MM.1S (cell line): Measurements from ENCODE around the gene NR6A1.

Source experiments
- DNase-seq: peaks from one replicate; pipeline ENCODE4 v3.0.0-alpha.2; 2015
- H2AFZ ChIP-seq: fragments of 300-600 bp; sonication (generic); 2 replicates; pipeline ENCODE4 v1.6.0; 2016; ENCODE audit warnings: antibody characterized with exemption, low read length
- H3F3A ChIP-seq: fragments of 300-600 bp; sonication (generic); 2 replicates; pipeline ENCODE4 v1.6.1; 2016; ENCODE audit warnings: mild to moderate bottlenecking, antibody characterized with exemption, low read length, moderate library complexity, mixed read lengths; ENCODE audit not compliant: insufficient read depth
- H3K27ac ChIP-seq: fragments of 300-600 bp; sonication (generic); 2 replicates; pipeline ENCODE4 v1.5.1; 2016; ENCODE audit warnings: mild to moderate bottlenecking, low read length
- H3K27me3 ChIP-seq: fragments of 300-600 bp; sonication (generic); replicated peaks from 2 replicates; pipeline ENCODE4 v1.6.0; 2016; ENCODE audit warnings: low read length; ENCODE audit not compliant: insufficient read depth
- H3K36me3 ChIP-seq: fragments of 300-600 bp; sonication (generic); replicated peaks from 2 replicates; pipeline ENCODE4 v1.6.1; 2016; ENCODE audit warnings: mild to moderate bottlenecking, low read length, mixed read lengths; ENCODE audit not compliant: insufficient read depth
- H3K4me1 ChIP-seq: fragments of 300-600 bp; sonication (generic); 2 replicates; pipeline ENCODE4 v1.6.1; 2016; ENCODE audit warnings: low read length, mixed read lengths
- H3K4me2 ChIP-seq: fragments of 300-600 bp; sonication (generic); 2 replicates; pipeline ENCODE4 v1.6.0; 2016; ENCODE audit warnings: low read depth, low read length
- H3K4me3 ChIP-seq: fragments of 300-600 bp; sonication (generic); 2 replicates; pipeline ENCODE4 v1.5.1; 2016; ENCODE audit warnings: low read length, mixed read lengths
- H3K79me2 ChIP-seq: fragments of 300-600 bp; sonication (generic); 2 replicates; pipeline ENCODE4 v1.6.1; 2016; ENCODE audit warnings: mixed run types, low read length, mixed read lengths
- H3K9ac ChIP-seq: fragments of 300-600 bp; sonication (generic); 2 replicates; pipeline ENCODE4 v1.6.1; 2016; ENCODE audit warnings: low read length, mixed read lengths
- H3K9me2 ChIP-seq: fragments of 300-600 bp; sonication (generic); replicated peaks from 2 replicates; pipeline ENCODE4 v1.6.1; 2016; ENCODE audit warnings: mild to moderate bottlenecking, low read length, mixed read lengths; ENCODE audit not compliant: insufficient read depth
- H3K9me3 ChIP-seq: fragments of 300-600 bp; sonication (generic); replicated peaks from 2 replicates; pipeline ENCODE4 v1.6.1; 2016; ENCODE audit warnings: mild to moderate bottlenecking, low read length, mixed read lengths; ENCODE audit not compliant: insufficient read depth
- H4K20me1 ChIP-seq: fragments of 300-600 bp; sonication (generic); 2 replicates; pipeline ENCODE4 v1.6.1; 2016; ENCODE audit warnings: mild to moderate bottlenecking, low read length, moderate library complexity, mixed read lengths; ENCODE audit not compliant: insufficient read depth
- EZH2 ChIP-seq: fragments of 300-600 bp; sonication (generic); optimal IDR thresholded peaks from 2 replicates; pipeline ENCODE3; 2017; ENCODE audit warnings: low read depth, mild to moderate bottlenecking, antibody characterized with exemption, low read length, mixed read lengths
- EZH2phosphoT487 ChIP-seq: fragments of 300-600 bp; sonication (generic); IDR thresholded peaks from 2 replicates; pipeline ENCODE4 v1.6.1; 2018; ENCODE audit warnings: antibody characterized with exemption, low read length
- TF ChIP-seq, protein P1 (sequence below): fragments of 300-600 bp; sonication (generic); IDR thresholded peaks from 2 replicates; pipeline ENCODE4 v1.5.1; 2016; ENCODE audit warnings: antibody characterized with exemption, low read length, mixed read lengths

NR6A1 gene

DNA sequence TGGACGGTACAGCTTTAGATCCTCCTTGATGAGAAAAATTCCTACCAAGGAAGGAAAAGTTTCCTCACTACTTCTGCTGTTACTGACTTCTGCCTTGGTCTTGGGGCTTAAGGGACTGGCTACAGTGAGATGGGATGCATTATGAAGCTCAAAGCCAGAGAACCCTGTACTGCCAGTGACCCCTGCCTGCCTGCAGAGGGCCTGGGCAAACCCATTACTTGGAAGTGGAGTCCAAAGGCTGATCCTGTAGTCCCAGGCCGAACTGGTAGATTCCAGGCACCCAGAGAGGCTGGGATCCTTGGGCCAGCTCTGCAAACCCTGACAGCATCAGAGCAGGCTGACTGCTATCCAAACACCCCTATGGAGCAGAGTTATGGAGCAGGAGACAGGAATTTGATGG, 238.2 kb downstream of the NR6A1 start:
- no peak overlapping the region for H3K4me3 ChIP-seq
- H3K79me2 ChIP-seq, result no peaks in the 10 kb centered on the region
- TF ChIP-seq EZH2phosphoT487, result no peak
- H3K9me3 ChIP-seq, result no peaks in the 10 kb centered on the region
- no peak overlapping the region for H3K9ac ChIP-seq
- H3K27me3 ChIP-seq, result no peaks in the 10 kb centered on the region
- DNase-seq, result no peak
- no peaks in the 10 kb centered on the region for H3K36me3 ChIP-seq
- no peak overlapping the region for H3K27ac ChIP-seq
- H2AFZ ChIP-seq, result no peak overlapping the region
- no peaks in the 10 kb centered on the region for H3F3A ChIP-seq
- H3K4me1 ChIP-seq, result no peaks in the 10 kb centered on the region
- H4K20me1 ChIP-seq, result no peaks in the 10 kb centered on the region
- H3K4me2 ChIP-seq, result no peak overlapping the region
- H3K9me2 ChIP-seq, result no peaks in the 10 kb centered on the region

DNA sequence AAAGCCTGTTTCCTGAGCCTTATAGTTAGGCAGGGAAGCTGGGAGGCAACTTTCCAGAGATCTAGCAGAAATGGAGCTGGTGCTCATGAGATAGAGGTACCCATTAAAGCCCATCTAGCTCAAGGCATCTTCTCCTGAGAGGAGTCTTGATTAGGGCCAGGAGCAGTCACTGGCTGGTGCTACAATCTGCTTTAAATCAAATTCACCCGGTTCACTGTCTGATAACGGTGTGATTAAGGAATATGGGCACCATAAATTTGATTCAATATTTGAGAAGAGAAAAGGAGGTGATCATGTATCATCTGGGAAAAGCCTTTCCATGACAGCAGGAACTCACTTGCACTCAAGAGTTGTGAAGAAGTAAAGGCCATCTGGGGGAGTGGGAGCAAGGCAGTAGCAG, 240.0 kb downstream of the NR6A1 start:
- Histone ChIP-seq H3K9ac (no peak overlapping the region), H3F3A (no peaks in the 10 kb centered on the region), H3K4me3 (no peak overlapping the region), H3K4me2 (no peak overlapping the region), H2AFZ (no peak overlapping the region), H3K36me3 (no peaks in the 10 kb centered on the region), H3K27me3 (no peaks in the 10 kb centered on the region), H3K79me2 (no peaks in the 10 kb centered on the region), H3K9me3 (no peaks in the 10 kb centered on the region), H4K20me1 (no peaks in the 10 kb centered on the region), H3K9me2 (no peaks in the 10 kb centered on the region), H3K27ac (no peak overlapping the region), H3K4me1 (no peaks in the 10 kb centered on the region)
- no peak for DNase-seq
- TF ChIP-seq, protein P1, sequence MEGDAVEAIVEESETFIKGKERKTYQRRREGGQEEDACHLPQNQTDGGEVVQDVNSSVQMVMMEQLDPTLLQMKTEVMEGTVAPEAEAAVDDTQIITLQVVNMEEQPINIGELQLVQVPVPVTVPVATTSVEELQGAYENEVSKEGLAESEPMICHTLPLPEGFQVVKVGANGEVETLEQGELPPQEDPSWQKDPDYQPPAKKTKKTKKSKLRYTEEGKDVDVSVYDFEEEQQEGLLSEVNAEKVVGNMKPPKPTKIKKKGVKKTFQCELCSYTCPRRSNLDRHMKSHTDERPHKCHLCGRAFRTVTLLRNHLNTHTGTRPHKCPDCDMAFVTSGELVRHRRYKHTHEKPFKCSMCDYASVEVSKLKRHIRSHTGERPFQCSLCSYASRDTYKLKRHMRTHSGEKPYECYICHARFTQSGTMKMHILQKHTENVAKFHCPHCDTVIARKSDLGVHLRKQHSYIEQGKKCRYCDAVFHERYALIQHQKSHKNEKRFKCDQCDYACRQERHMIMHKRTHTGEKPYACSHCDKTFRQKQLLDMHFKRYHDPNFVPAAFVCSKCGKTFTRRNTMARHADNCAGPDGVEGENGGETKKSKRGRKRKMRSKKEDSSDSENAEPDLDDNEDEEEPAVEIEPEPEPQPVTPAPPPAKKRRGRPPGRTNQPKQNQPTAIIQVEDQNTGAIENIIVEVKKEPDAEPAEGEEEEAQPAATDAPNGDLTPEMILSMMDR, result no peak
- TF ChIP-seq EZH2, result no peak
- no peak for TF ChIP-seq EZH2phosphoT487

- Histone ChIP-seq H3F3A (no peaks in the 10 kb centered on the region), H3K4me1 (no peaks in the 10 kb centered on the region), H3K9ac (no peak overlapping the region), H3K27ac (no peak overlapping the region), H2AFZ (no peak overlapping the region), H3K9me3 (no peaks in the 10 kb centered on the region), H3K27me3 (no peaks in the 10 kb centered on the region), H3K9me2 (no peaks in the 10 kb centered on the region), H3K4me2 (no peak overlapping the region), H3K36me3 (no peaks in the 10 kb centered on the region), H4K20me1 (no peaks in the 10 kb centered on the region), H3K79me2 (no peaks in the 10 kb centered on the region), H3K4me3 (no peak overlapping the region)
- no peak for DNase-seq
- no peak for TF ChIP-seq EZH2
- TF ChIP-seq, protein P1, result no peak
- TF ChIP-seq EZH2phosphoT487, result no peak
Observed at GRCh38 chr9:124530246-124530645, 240.9 kb downstream of the NR6A1 start.

DNA sequence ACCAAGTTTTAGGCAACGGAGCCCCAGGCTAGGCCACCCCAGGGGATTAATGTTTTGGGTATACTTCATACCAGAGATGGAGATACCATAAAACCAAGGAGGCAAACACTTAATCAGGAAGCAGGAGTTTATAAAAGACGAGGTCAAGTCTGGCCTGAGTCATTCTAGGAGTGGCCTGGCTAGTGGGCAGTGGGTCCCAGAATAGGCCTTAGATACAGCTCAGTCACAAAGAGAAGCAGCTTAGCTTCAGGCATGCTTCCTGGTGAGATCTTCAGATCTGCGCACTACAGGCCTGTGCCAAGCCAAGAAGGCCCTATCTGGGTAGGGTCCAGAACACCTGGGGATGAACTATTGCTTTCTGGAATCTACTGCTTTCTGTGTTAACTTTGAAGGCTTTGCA, 243.3 kb downstream of the NR6A1 start:
- H3K79me2 ChIP-seq, result no peaks in the 10 kb centered on the region
- H3K9ac ChIP-seq, result no peak overlapping the region
- TF ChIP-seq EZH2 (no peak), EZH2phosphoT487 (no peak)
- TF ChIP-seq, protein P1, result no peak
- no peak overlapping the region for H3K4me2 ChIP-seq
- H3K27me3 ChIP-seq, result no peaks in the 10 kb centered on the region
- no peaks in the 10 kb centered on the region for H3K4me1 ChIP-seq
- H3K36me3 ChIP-seq, result no peaks in the 10 kb centered on the region
- H3K9me3 ChIP-seq, result no peaks in the 10 kb centered on the region
- no peaks in the 10 kb centered on the region for H3F3A ChIP-seq
- H3K27ac ChIP-seq, result no peak overlapping the region
- H2AFZ ChIP-seq, result no peak overlapping the region
- no peaks in the 10 kb centered on the region for H4K20me1 ChIP-seq
- no peak for DNase-seq
- no peaks in the 10 kb centered on the region for H3K9me2 ChIP-seq
- H3K4me3 ChIP-seq, result no peak overlapping the region
